ENCODE measurements around the gene TMEM53.

Gene TMEM53

GRCh38 chr1:44642255-44642654 lies 32.0 kb downstream of the TMEM53 start:
- H3K4me3 ChIP-seq (ENCODE audit: low read depth, low read length): no peak overlapping the region
- TF ChIP-seq, protein P1, sequence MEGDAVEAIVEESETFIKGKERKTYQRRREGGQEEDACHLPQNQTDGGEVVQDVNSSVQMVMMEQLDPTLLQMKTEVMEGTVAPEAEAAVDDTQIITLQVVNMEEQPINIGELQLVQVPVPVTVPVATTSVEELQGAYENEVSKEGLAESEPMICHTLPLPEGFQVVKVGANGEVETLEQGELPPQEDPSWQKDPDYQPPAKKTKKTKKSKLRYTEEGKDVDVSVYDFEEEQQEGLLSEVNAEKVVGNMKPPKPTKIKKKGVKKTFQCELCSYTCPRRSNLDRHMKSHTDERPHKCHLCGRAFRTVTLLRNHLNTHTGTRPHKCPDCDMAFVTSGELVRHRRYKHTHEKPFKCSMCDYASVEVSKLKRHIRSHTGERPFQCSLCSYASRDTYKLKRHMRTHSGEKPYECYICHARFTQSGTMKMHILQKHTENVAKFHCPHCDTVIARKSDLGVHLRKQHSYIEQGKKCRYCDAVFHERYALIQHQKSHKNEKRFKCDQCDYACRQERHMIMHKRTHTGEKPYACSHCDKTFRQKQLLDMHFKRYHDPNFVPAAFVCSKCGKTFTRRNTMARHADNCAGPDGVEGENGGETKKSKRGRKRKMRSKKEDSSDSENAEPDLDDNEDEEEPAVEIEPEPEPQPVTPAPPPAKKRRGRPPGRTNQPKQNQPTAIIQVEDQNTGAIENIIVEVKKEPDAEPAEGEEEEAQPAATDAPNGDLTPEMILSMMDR (IDR thresholded peaks at IDR 0.05; ENCODE audit: borderline replicate concordance, insufficient read depth, low read depth, low read length): no peak

DNA sequence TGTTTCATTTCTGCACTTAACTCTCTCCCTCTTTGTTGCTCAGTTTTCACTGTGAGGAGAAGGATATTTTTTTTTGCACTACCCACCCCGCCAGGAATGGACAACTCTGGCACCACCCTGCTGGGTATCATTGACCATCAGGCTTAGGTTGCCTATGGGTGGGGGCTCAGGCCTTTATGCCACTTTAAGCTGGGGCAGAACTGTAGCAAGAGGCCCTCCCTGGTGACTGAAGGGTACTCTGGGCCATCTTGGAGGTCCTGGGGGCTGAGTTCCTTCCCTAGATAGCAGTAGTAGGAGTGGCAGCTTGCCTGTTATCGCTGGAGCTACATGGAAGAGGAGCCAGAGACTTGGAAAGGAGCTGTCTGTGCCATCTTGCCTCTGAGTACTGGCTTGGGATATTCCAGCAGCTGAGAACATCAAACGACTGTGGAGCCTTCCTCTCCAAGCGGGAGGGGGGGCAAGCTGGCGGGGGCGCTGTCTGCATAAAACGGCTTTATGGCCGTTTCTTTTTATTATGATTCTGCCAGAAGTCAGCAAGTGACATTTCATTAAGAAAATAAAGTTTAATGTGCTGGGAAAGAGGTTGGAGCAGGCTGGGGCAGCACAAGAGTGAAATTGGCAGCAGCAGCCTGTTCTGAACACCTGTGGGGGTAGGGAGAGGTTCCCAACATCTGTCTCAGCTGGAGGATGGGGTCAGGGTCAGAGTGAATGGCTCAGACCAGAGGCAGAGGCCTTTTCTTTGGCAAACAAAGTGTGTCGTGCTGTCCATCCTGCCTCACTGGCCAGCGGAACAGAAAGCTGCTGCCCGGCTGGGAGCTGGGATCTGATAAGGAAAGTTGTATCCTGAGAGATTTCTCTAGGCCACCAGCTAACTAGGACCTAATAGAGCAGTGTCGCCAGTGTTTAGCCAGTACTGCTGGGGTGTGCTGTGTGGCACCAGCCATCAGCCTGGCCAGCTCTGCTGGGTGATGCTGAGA lies 32.9 kb downstream of the TMEM53 start:
- no peak overlapping the region for H3K4me3 ChIP-seq (ENCODE audit: low read depth, low read length)
- TF ChIP-seq, protein P1 (IDR thresholded peaks at IDR 0.05; ENCODE audit: borderline replicate concordance, insufficient read depth, low read depth, low read length): no peak

GRCh38 chr1:44640200-44640853 lies 34.0 kb downstream of the TMEM53 start:
- no peak overlapping the region for H3K4me3 ChIP-seq (ENCODE audit: low read depth, low read length)
- TF ChIP-seq, protein P1 (IDR thresholded peaks at IDR 0.05; ENCODE audit: borderline replicate concordance, insufficient read depth, low read depth, low read length): no peak

DNA sequence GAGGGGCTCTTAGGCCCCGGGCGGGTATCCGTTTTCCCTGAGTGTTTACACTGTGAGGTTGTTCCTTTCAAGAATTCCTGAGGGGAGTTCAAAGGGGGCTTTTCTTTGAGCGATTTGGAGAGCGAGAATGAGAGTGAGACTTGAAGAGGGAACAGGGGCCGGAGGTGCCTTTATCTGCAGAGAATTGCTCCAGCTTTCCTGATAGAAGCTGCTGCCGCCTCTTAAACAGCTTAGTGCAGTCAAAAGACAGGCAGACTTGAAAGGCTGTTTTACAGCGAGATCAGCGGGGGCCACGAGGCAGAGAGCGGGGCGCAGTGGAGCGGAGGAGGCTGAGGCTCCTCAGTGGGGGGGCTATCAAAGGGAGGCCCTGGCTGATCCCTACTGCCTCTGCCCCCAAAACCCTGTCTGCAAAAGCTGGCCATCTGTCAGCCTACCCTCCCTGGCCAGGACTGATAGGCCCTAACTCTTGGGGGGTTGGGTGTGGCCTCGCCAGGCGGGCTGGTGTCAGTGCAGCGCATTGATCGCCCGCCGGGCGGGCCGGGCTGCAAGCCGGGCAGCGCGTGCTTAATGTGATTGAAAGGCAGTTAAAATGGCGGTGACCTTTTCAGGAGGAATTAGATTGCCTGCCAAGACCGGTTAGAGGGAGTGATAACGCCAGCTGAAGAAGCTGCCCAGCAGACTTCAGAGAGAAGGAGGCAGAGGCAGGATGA lies 36.4 kb downstream of the TMEM53 start:
- TF ChIP-seq, protein P1 (IDR thresholded peaks at IDR 0.05; ENCODE audit: borderline replicate concordance, insufficient read depth, low read depth, low read length): no peak

DNA sequence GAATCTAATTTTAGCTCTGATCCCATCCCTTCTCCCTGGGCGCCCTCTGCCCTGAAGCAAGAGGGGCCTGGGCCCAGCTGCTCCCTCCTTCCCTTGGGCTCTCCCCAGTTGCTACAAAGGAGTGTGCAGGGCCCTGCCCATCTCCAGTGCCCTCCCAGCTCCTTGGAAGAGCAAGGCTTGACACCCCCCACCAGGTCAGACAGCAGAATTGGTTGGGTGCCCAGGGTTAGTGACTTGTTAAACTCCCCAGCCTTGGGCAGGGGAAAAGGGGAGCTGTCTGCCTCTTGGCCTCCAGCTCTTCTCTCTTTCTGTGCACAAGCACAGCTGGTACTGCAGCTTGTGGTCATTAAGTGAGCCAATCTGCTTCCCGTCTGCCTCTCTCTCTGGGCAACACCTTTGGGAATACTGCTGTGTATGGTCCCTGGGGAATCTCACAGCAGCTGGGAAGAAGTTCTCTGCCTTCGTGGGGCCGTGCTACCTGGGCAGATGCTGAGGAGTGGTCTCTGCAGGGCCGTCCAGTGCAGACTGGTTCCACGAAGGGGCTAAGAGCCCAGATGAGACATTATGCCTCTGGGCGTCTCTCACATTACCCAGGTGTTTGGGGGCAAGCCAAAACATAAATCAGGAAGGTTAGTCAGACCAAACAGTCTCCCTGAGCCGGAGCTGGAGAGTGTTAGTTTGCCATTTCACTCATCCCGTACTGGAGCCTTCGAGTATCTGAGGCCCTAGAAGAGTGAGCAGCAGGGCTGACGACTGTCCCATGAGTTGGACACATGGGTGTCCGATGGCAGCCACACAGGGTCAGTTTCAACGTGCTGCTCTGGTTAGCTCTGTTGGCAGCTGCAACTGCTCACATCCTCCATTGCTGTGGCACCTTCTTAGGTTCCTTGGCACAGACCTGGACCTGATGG lies 37.3 kb downstream of the TMEM53 start:
- TF ChIP-seq, protein P1 (IDR thresholded peaks at IDR 0.05; ENCODE audit: borderline replicate concordance, insufficient read depth, low read depth, low read length): no peak
- no peak overlapping the region for H3K4me3 ChIP-seq (ENCODE audit: low read depth, low read length)

More for the DNA sequence above, 36.4 kb downstream of the TMEM53 start:
- H3K4me3 ChIP-seq (ENCODE audit: low read depth, low read length): no peak overlapping the region

DNA sequence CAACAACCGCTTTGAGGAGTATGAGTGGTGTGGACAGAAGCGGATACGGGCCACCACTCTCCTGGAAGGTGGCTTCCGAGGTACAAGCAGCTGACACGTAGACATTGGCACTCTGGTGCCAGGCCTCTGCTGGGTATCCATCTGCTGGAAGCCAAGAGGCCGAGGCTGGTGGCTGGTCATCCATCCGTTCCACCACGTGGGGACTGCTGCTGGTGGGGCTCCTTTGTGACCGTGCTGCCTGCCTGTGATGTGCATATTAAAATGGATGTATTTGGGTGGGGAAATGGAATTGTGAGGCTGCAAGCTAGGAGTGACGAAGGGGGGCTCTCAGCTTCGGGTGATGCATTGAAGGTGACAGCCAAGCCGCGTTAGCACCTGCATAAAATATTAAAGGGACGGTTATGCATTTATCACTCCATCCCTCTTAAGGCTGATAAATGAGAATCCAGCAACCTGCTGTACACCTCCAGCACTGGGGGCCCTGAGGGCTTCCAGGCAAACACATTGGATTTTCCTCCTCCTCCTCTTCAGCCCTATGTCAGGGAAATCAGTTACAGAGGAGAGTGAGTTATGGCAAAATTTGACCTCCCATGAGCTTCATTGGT lies 38.1 kb downstream of the TMEM53 start:
- TF ChIP-seq, protein P1 (IDR thresholded peaks at IDR 0.05; ENCODE audit: borderline replicate concordance, insufficient read depth, low read depth, low read length): no peak
- H3K4me3 ChIP-seq (ENCODE audit: low read depth, low read length): no peak overlapping the region

Measured in GM12875 (cell line).